Measurements from ENCODE around the gene SIGLEC15.
"Not testable (repeated sequence)": the region's sequence is repeated elsewhere in the genome, so short reads cannot be mapped to it uniquely, and the experiment has no call there.

DNA sequence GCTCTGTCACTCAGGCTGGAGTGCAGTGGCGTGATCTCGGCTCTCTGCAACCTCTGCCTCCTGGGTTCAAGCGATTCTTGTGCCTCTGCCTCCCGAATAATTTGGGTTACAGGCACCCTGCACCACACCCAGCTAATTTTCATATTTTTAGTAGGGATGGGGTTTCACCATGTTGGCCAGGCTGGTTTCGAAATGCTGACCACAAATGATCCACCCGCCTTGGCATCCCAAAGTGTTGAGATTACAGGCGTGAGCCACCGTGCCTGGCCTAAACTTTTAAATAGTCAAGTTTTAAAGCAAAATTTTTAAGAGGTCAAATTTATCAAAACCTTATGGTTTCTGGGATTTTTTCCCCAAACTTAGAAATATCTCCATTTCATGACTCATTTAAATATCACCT is 6.7 kb upstream of the SIGLEC15 start:
- not testable (repeated sequence) for TF ChIP-seq TAF1 (IDR thresholded peaks at IDR 0.05; ENCODE audit: low read depth, low read length); POLR2A (IDR thresholded peaks at IDR 0.05; ENCODE audit: low read depth, low read length); POLR2AphosphoS5 (IDR thresholded peaks at IDR 0.05; ENCODE audit: low read depth, low read length); PAX5 (IDR thresholded peaks at IDR 0.05; ENCODE audit: insufficient read depth, low read length, severe bottlenecking); SPI1 (IDR thresholded peaks at IDR 0.05; ENCODE audit: low read depth, low read length)
